Adrenal gland (tissue), 5 donors: ENCODE measurements around the gene GPR37L1.

Experiments
- CTCF ChIP-seq, 6 experiments: fragments of 450-650 bp in 4 of 6; fragments of 200-600 bp in 2 of 6; sonication (generic) in 1 of 6; IDR thresholded peaks; 1 replicate in 5 of 6; 2 replicates in 1 of 6; pipeline versions ENCODE4 v1.5.1 to v1.8.0; 2016 to 2021; ENCODE audit warnings: antibody characterized with exemption in 6 of 6, mild to moderate bottlenecking in 2 of 6, moderate library complexity in 1 of 6
- POLR2A ChIP-seq, 2 donors: fragments of 450-650 bp; IDR thresholded peaks; one replicate each; pipeline ENCODE4 v1.6.1; 2017; ENCODE audit warnings: antibody characterized with exemption in 2 of 2, mild to moderate bottlenecking in 2 of 2, moderate library complexity in 1 of 2
- donor health status: DM: no; HTN: no; CAD: no.

- no peak for TF ChIP-seq CTCF (IDR thresholded peaks at IDR 0.05)
- no peak for TF ChIP-seq POLR2A (IDR thresholded peaks at IDR 0.05)
Measured at GRCh38 chr1:202116287-202116686, 6.4 kb upstream of the GPR37L1 start.
